HG03342 (cell line): ENCODE measurements around the gene PITHD1.
"Not testable (repeated sequence)": the region's sequence is repeated elsewhere in the genome, so short reads cannot be mapped to it uniquely, and the experiment has no call there.

Experiments
- ATAC-seq: cut with Tn5 transposase; IDR thresholded peaks from one replicate; pipeline ENCODE4 v1.9.1; 2021; ENCODE audit warnings: mild to moderate bottlenecking, moderate library complexity; ENCODE audit not compliant: unreplicated experiment

Gene PITHD1

GRCh38 chr1:23797478-23798448 lies 19.5 kb downstream of the PITHD1 start:
- no peak for ATAC-seq

DNA sequence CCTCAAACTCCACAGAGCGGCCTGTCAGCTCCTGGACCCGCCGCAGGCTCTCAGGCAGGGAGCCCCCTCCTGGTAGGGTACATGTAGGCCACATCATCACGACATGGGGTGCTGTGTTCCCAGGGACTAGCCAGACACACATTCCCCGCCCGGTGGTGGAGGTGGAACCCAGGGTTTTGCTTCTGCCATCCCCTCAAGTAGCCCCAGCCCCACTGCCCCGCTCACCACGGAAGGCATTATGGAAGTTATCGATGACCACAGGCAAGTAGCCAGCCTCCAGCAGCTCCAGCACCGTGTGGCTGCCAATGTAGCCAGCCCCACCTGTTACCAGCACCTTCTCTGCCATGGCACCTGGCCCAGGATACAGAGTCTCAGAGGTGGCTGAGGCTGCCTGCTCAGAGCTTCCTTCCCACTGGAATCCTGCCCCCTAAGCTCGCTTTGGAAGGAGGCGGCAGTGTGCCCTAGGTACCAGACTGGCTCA lies 20.5 kb downstream of the PITHD1 start:
- no peak for ATAC-seq

- no peak for ATAC-seq
Observed at GRCh38 chr1:23799255-23799569, 21.0 kb downstream of the PITHD1 start.

GRCh38 chr1:23799570-23800399 lies 21.6 kb downstream of the PITHD1 start:
- ATAC-seq: no peak

DNA sequence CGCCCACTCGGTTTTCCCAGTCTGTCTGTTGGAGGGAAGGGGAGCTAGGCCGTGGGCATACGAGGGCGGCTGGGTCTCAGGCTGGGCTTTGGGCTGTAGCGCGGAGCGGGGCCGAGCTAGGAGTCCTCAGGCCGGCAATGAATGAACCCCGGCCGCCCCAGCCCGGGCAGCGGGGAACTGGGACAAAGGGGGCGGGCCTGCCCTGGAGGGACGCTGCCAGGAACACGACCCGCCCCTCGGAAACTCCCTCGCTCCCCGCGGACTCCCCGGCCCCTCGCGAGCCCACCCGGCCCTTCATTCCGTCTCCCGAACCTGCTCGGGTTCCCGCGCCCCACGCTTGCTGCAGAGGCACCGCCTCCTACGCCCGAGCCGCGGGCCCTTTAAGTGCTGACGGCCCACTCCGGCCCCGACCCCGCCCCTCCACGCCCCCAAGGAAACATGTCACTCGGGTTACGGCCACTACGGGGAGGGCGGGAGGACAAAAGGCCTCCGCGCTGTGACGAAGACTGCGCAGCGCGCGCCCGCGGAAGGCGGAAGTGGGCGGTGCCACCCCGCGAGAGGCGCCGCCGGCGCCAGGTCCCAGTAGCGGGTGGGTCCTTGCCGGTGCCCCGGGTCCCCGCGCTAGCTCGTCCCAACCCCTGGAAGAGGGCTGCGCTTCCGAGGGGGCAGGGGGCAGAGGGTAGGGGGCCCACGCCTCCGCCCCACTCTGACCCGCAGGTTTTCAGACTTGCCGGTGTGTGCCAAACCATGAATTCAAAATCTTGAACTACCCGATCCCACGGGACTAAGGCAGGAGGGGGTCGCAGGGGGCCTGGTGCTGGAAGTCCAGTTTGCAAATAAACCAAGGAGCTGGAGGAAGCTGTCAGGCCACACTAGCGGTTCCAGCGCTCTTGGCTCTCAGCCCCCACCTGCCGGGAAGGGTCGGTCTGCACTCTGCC lies 22.5 kb downstream of the PITHD1 start, which contains the start of gene GALE:
TSS of gene GALE (minus strand) at position 355 of the 938 bp plus-strand sequence. CDS start 1,747 bp downstream, outside the sequence.
- peak; percentile 75 for ATAC-seq

GRCh38 chr1:23801338-23801748 lies 23.1 kb downstream of the PITHD1 start:
- no peak for ATAC-seq

GRCh38 chr1:23801876-23802275 lies 23.7 kb downstream of the PITHD1 start:
- ATAC-seq: no peak

GRCh38 chr1:23802809-23803342 lies 24.7 kb downstream of the PITHD1 start:
- not testable (repeated sequence) for ATAC-seq

- no peak for ATAC-seq
Observed at GRCh38 chr1:23803674-23804073, 25.5 kb downstream of the PITHD1 start.

DNA sequence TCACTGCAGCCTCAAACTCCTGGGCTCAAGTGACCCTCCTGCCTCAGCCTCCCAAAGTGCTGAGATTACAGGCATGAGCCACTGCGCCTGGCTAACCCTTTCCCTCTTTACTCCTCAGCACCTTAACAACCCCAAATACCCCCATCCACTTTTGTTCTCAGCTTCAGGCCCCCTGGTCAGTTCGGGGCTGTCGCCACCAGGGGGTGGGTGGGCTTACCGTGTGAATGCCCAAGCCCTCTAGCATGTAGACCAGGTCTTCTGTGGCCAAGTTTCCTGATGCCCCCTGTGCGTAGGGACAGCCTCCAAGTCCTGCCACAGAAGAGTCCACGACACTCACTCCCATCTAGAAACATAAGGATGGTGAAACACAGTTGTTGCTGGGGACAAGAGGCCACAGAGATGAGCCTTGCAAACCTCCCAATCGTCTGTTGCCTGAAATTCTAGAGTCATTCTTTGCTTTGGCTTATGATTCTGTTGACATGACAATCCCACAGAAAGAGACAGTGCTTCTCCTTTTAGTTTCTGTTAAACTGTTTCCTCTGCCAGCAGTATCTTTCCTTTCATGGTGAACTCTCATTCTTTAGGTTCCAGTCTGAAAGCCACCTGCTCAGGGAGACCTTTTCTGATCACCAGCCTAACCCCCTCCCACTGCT lies 26.1 kb downstream of the PITHD1 start:
- ATAC-seq: no peak

- ATAC-seq: no peak
Observed at GRCh38 chr1:23805025-23805424, 26.8 kb downstream of the PITHD1 start.

DNA sequence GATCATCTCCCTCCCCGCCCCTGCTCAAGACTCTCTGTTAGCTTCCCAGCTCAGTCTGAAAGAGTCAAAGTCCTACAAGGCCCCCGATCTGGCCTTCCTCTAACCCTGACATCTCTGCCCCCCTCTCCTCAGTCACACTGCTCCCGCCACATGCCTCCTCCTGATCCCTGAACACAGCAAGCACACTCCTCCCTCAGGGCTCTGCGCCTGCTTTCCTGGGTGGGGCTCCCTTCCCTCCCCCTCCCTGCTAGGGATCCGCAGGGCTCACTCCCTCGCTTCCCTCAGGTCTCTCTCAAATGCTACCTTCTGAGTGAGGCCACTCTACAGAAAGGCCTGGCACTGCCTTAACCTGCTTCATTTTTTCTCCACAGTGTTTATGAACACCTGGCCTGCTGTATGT lies 28.1 kb downstream of the PITHD1 start:
- ATAC-seq: no peak

DNA sequence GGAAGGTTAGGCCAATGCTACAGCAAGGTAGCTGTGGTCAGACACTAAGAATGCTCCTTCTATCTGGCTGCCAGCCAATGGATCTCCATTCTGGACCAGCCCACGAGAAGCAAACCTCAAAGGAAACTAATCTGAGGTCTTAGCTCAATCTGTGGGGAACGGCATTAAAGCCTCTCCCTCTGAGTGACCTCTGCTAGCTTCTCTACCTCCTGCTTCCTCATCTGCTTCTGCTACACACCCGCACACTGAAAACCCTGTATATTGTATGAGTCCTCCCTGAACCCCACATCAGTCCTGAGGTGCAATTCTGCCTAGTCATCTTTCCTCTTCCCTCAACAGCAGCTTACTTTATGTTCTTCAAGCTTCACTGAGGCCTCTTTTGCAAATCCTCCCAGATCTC lies 29.2 kb downstream of the PITHD1 start:
- ATAC-seq: no peak

GRCh38 chr1:23809751-23810171 lies 31.5 kb downstream of the PITHD1 start:
- ATAC-seq: peak; percentile 61

DNA sequence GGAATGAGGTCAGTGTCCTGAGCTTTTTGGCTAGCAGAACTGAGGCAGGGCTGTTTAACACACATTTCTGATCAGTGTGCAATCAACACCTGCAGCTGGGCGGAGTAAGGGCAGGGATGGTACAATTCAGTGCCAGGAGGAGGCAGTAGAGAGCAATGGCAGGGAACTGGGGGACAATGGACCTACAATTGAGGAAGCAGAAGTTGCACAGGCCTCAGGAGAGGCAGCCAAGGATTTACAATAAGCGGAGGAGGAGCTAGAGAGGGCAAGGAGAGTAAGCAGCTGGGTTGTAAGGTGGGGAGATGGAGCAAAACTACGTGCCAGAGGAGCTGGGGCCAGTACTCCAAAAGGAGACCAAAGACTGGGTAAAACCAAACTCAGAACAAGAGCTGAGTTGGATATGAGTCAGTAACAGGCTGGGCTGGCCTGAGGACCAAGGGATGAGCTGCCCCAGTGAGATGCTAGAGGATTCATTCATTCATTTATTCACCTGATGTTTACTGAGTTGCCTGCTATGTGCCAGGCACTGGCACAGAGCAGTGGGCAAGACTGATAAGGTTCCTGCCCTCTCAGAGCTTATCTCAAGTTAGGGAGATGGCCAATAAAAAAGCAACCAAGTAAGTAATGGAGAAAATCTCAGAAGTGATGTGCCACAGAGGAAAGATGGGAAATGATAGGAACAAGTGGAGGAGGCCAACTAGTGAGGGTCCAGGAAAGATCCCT lies 32.8 kb downstream of the PITHD1 start:
- no peak for ATAC-seq

- ATAC-seq: no peak
Observed at GRCh38 chr1:23814016-23814415, 35.8 kb downstream of the PITHD1 start.

DNA sequence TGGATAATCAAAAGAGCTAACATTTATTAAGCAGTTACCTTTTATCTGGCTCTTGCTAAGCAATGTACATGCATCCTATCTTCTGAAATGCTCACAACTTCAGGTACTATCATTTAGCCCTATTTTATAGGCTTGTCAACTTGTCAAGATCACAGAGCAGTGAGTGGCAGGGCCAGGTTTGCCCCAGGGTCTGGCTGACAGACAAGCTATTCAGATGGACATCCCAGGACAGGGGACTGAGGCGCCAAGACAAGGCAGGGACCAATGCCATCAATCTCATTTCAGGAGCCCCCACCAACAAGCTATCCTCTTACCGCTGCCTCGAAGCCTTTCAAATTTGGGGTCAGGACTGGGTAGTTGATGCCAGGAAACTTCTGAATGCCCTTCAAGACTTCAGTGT lies 38.1 kb downstream of the PITHD1 start:
- ATAC-seq: no peak

DNA sequence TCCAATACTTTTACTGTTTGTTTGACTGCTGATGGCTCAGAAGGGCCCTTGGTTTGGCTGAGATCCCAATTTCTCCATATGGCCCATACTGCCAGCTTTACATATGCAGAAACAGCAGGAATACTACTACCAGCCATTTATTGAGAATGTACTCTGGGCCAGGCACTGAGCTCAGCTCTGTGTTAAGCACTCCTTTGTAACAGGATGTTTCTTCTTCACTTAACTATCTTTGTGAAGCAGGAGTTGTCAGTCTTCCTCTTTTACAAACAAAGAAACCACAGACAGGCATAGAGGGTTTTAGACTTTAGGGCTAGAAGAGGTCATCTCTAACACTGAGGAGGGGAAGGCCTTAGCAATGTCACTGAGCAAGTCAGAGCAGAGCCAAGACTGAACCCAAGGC lies 38.7 kb downstream of the PITHD1 start:
- ATAC-seq: no peak

GRCh38 chr1:23817633-23818032 lies 39.4 kb downstream of the PITHD1 start:
- ATAC-seq: no peak
